VCaP (cell line): ENCODE data around the gene ALKBH6.

Source experiments
- H3K27ac ChIP-seq: fragments of 450-650 bp; 2 replicates; pipeline ENCODE4 v1.5.1; 2017
- TF ChIP-seq, protein P1 (sequence below): fragments of 450-650 bp; conservative IDR thresholded peaks from 2 replicates; pipeline ENCODE4 v1.5.1; 2017; ENCODE audit warnings: mild to moderate bottlenecking, moderate library complexity

The ALKBH6 gene

DNA sequence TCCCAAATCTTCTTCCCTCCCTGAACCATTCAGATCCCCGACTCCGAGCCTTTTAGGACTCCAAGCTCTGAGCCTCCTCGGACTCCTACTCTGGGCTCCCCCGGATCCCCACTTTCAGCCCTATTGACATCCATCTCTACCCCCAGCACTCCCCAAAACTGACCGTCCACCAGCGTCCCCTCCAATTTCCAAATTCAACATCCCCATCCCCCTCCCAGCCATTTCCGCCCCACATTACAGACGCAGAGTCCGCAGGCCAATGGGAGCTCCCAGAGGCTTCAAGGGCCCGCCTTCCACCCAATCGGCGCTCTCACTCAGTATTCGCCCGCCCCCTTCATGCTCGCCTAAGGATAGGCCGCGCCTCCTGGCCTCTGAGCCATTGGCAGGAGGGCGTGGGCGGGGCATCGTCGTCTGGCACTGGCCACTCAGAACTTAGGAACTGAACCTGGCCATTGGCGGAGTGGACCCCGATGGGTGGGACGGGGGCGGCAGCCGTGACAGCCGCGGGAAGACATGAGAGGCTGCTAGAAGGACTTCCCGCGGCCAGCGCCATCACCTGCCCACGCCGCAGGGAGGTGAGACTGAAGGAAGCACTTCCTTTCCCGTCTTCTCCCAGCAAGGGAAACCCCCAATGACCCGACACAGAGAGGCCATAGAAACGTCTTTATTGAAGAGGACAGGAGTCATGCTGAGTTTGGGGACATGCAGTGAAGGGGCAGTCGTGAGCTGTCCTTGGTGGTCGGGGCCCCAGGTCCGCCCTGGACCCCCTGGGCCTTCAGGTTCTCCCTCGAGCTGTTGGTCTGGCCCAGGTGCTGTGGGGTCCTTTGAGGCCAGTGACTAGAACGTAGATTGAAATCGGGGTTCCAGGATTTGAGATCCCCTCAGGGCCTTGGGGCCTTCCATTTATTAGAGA lies at the start of gene ALKBH6:
Gene ALKBH6 (minus strand): TSS at position 202 of the 913 bp plus-strand sequence. CDS start 816 bp downstream, outside the sequence.
- peak within 1 kb of the TSS; percentile 76; the same call in 1 of the 2 replicates for H3K27ac ChIP-seq

DNA sequence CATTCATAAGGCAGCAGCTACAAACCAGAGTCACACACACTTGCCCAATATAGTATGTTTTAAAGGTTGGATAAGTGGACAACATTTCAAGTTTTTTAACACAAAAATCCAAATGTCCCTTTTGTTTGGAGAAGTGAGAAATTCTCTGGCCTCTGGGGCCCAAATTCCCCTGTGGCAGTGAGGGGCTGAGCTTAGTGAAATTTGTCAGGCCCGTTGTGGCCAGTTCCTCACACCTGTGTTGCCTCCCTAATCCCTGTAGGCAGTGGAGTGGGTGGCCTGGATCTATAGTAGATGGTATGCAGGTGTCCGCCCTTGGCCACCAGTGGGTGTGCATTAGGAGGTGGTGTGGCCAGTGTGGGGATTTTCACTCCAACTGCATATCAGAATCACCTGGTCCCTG lies 47.4 kb upstream of the ALKBH6 start:
- H3K27ac ChIP-seq = peak overlapping the region; percentile 91
- TF ChIP-seq, protein P1, sequence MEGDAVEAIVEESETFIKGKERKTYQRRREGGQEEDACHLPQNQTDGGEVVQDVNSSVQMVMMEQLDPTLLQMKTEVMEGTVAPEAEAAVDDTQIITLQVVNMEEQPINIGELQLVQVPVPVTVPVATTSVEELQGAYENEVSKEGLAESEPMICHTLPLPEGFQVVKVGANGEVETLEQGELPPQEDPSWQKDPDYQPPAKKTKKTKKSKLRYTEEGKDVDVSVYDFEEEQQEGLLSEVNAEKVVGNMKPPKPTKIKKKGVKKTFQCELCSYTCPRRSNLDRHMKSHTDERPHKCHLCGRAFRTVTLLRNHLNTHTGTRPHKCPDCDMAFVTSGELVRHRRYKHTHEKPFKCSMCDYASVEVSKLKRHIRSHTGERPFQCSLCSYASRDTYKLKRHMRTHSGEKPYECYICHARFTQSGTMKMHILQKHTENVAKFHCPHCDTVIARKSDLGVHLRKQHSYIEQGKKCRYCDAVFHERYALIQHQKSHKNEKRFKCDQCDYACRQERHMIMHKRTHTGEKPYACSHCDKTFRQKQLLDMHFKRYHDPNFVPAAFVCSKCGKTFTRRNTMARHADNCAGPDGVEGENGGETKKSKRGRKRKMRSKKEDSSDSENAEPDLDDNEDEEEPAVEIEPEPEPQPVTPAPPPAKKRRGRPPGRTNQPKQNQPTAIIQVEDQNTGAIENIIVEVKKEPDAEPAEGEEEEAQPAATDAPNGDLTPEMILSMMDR = no peak

More for the DNA sequence above, at the start of gene ALKBH6:
- TF ChIP-seq, protein P1 = 0 out of 2 replicates have a peak, but pooled peaks have one; percentile 10

DNA sequence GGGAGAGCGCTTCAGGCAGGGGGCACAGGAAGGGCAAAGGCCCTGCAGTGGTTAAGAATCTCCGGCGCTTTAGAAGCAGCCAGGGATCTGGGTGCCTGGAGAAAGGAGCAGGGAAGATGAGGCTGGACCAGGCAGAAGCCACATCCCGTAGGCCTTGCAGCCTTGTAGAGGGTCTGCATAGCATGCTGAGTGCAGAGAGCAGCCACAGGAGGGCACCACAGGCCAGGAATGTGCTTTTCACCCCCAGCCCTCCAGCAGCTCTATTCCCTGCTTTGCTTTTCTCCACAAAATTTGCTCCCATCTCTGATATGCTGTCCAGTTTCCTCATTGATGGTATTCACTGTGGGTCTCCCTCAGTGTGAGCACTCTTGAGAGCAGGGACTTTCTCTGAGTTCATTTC lies 46.4 kb upstream of the ALKBH6 start:
- H3K27ac ChIP-seq = peak overlapping the region; percentile 91; the same call in 1 of the 2 replicates

GRCh38 chr19:36059180-36059910 lies 45.3 kb upstream of the ALKBH6 start:
- peak overlapping the region; percentile 91 for H3K27ac ChIP-seq
- TF ChIP-seq, protein P1 = no peak

More for the DNA sequence above, 46.4 kb upstream of the ALKBH6 start:
- TF ChIP-seq, protein P1 = peak; percentile 88

- H3K27ac ChIP-seq = peak overlapping the region; percentile 91
Observed at GRCh38 chr19:36058481-36059179, 44.6 kb upstream of the ALKBH6 start.

DNA sequence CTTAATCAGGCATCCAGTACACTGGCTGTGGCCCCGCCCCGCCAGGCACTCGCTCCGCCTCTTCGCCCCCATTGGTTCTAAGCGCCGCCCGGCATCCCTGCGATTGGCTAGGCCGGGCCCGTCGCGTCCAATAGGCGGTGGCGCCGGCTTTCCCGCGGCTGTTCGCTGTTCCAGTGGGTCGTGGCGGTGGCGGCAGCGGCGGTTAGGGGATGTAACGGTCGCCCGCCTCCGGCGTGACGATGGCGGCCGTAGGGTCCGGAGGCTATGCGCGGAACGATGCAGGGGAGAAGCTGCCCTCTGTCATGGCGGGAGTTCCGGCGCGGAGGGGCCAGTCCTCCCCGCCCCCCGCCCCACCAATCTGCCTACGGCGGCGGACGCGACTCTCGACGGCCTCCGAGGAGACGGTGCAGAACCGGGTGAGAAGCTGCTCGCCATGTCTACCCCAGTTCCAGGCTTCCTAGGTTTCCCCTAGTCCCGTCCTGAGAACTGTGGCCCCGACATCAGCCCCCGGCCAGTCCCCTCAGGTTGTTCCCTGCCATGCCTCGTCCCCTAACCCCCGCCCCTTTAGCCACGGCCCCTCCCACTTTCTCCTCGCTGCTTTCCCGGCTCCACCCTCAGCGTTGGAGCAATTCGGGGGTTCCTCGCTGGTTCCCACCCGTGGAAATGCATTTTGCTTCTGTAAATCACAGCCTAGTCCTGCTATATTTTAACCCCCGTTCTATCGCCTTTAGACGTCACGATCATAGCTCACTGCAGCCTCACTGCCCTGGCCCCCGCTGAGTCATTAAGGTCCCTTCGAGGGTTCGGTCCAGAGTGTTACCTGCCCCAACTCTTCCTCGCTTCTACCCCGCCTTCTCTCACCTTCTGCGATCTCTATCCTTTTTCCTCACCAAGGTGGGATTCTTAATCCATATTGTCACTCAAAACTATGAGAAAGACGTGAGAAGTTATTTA lies 41.0 kb upstream of the ALKBH6 start, which contains the start of gene WDR62:
Gene WDR62 (plus strand): TSS at position 165 of the 954 bp plus-strand sequence. CDS start 75 bp downstream, at position 240.
- peak within 1 kb of the TSS; percentile 91 for H3K27ac ChIP-seq
- TF ChIP-seq, protein P1 = peak; percentile 13; the same call in 1 of the 2 replicates

More at GRCh38 chr19:36058481-36059179, 44.6 kb upstream of the ALKBH6 start:
- TF ChIP-seq, protein P1 = no peak
